HG03025 (cell line): ENCODE measurements around the gene FIGNL2.

Source experiments
- ATAC-seq: cut with Tn5 transposase; IDR thresholded peaks from one replicate; pipeline ENCODE4 v1.9.1; 2021; ENCODE audit warnings: mild to moderate bottlenecking, moderate library complexity; ENCODE audit not compliant: unreplicated experiment, low FRiP score

Gene FIGNL2

GRCh38 chr12:51860986-51861385, 12.5 kb upstream of the FIGNL2 start:
- no peak for ATAC-seq

- ATAC-seq = no peak
Observed at GRCh38 chr12:51855586-51856428, 7.3 kb upstream of the FIGNL2 start.

- no peak for ATAC-seq
Observed at GRCh38 chr12:51852404-51853137, 4.1 kb upstream of the FIGNL2 start.

- ATAC-seq = no peak
Observed at GRCh38 chr12:51851413-51852124, 3.1 kb upstream of the FIGNL2 start.

GRCh38 chr12:51850965-51851299, 2.4 kb upstream of the FIGNL2 start:
- no peak for ATAC-seq

GRCh38 chr12:51850081-51850964, 1.8 kb upstream of the FIGNL2 start:
- ATAC-seq = no peak

- ATAC-seq = no peak
Observed at GRCh38 chr12:51848841-51849735, 570 bp upstream of the FIGNL2 start.

- ATAC-seq = no peak
Observed at GRCh38 chr12:51847643-51848325, 734 bp downstream of the FIGNL2 start.

- ATAC-seq = no peak
Observed at GRCh38 chr12:51846911-51847642, 1.4 kb downstream of the FIGNL2 start.

- no peak for ATAC-seq
Observed at GRCh38 chr12:51846271-51846691, 2.2 kb downstream of the FIGNL2 start.

- no peak for ATAC-seq
Observed at GRCh38 chr12:51845482-51845881, 3.0 kb downstream of the FIGNL2 start.

GRCh38 chr12:51844854-51845253, 3.7 kb downstream of the FIGNL2 start:
- no peak for ATAC-seq

GRCh38 chr12:51841727-51842126, 6.8 kb downstream of the FIGNL2 start:
- no peak for ATAC-seq

GRCh38 chr12:51840966-51841365, 7.6 kb downstream of the FIGNL2 start:
- no peak for ATAC-seq

- ATAC-seq = no peak
Observed at GRCh38 chr12:51839310-51839947, 9.1 kb downstream of the FIGNL2 start.

- no peak for ATAC-seq
Observed at GRCh38 chr12:51838762-51839161, 9.8 kb downstream of the FIGNL2 start.

GRCh38 chr12:51838036-51838435, 10.5 kb downstream of the FIGNL2 start:
- no peak for ATAC-seq

GRCh38 chr12:51837286-51837685, 11.2 kb downstream of the FIGNL2 start:
- ATAC-seq = no peak
